Measurements from ENCODE around the gene MS4A2.
"Not testable (repeated sequence)": the region's sequence is repeated elsewhere in the genome, so short reads cannot be mapped to it uniquely, and the experiment has no call there.

The MS4A2 gene

DNA sequence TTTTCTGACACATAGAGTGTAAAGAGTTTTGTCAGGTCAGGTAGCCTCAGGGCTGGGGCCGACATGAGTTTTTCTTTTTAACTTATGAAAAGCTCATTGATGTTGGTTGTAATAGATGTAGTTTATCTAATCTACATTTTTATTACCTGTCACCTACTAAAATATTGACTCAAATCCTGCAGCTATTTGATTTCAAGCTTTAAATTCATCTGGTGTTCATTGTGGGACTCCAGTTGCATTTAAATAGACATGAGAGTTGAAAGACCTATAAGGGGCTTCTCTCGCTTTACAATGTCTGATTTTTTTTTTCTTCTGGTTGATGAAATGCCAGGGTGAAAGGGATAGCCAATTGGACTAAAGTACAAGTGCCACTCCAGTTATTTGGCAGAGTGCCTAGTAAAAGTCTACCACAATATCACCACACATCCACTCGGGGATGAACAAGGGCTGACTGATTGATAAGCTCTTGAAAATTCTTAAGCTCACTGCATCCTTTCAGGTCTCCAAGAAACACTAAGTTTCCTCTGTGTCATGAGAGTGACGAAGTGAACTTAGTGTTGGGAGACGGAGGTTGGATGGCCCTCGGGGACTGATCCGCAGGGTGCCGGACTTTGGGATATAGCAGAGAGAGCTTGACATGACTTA is 16.1 kb downstream of the MS4A2 start:
- not testable (repeated sequence) for DNase-seq

GRCh38 chr11:60108631-60109030 is 20.2 kb downstream of the MS4A2 start:
- not testable (repeated sequence) for DNase-seq

DNA sequence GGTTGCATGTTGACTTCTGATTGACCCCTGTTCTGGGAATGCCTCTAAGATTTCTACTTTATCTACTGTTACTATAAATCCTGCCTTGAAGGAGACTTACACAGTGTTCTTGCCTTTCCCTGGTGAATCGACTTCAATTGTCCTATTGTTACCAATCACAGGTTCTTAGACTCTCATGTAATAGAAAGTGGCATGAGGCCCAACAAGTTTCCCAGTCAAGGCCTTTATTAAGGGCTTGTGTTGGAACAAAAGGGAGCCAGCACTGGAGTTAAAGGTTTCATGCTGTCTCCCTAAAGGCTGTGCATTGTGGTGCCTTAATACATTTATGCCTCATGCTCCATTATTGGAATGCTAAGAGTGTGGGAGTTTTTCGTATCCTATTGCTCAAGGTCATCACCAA is 23.3 kb downstream of the MS4A2 start:
- no peak for DNase-seq

DNA sequence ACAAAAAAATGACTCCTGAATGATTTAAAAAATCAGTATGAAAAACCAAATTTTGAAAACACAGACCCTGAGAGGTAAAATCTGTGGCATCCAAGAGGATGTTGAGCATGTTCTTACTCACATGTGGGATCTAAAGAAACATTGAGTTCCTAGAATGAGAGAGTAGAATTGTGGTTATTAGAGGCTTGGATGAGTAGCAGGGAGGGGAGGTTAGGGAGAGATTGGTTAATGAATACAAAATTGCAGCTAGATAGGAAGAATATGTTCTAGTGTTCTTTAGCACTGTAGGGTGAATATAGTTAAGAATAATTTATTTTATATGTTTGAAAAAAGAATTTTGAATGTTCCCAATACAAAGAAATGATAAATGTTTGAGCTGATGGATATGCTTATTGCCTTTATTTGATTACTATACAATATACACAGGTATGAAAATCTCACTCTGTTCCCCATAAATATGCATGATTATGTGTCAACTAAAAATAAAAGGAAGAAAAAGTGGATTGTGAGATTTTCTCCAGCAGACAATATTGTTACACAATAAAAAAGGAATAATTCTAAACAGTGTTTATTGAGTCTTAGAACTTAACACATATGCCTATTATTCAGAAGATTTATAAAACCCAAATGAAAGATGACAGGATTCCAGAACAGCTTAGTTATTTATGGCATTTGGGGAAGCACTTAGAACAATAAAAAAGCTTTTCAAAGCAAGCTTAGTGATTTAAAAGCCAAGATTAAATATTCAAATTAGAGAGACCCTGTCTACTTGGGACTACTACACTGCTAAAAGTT is 28.7 kb downstream of the MS4A2 start:
- no peak for DNase-seq

DNA sequence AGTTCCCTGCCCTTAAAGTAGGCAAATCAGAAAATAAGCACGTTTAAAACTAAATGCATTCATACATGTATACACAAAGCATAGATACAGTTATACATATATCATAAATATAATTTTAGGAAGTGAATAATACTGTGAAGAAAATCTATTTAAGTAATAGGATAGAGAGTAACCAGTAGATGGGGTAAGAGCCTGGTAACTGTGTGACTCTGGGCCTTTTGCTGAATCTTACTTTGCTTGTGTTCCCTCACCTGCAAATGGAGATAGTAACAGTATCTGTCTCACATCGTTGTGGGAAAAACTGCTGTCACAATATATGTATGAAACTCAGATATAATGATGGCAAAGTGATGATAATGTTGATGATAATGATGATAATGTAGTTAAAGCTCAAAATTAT is 29.9 kb downstream of the MS4A2 start:
- no peak for DNase-seq

GRCh38 chr11:60119710-60120109 is 31.2 kb downstream of the MS4A2 start:
- DNase-seq: no peak

DNA sequence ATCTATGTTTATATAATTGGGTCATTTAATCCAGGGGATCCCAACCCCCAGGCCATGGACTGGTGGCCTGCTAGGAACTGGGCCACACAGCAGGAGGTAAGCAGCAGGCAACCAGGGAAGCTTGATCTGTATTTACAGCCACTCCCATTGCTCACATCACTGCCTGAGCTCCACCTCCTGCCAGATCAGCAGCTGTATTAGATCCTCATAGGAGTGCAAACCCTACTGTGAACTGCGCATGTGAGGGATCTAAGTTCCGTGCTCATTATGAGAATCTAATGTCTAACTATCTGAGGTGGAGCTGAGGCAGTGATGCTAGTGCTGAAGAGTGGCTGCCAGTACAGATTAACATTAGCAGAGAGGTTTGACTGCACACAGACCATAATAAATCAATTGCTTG is 32.8 kb downstream of the MS4A2 start:
- no peak for DNase-seq

DNA sequence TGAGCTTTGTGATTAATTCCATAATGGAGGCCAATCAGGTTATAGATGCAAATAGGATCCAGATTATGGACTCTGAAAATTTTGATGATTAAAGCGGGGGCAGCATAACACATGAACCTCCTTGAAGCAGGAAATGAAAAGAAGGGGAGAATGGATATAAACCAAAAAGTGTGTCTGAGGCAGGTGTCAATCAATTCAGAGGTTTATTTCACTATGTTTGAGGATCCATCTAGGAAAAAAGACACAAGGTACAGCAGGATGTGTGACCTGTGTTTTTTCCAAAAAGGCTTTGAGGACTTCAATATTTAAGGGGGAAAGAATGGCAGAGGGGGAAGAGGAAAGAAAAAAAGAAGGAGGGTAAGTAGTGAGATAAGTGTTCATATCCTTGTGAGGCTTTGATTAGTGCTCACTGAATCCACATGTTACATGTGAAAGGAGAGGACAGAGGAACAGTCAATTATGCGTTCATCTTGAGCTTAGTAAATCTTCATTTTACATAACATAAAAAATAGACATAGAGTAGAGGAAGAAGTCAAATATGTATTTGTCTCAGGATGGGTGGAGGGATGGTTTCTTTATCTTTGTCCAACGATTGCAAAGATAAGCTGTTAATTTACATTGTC is 34.1 kb downstream of the MS4A2 start:
- DNase-seq: no peak

GRCh38 chr11:60124802-60125432 is 36.5 kb downstream of the MS4A2 start:
- no peak for DNase-seq

GRCh38 chr11:60125956-60126585 is 37.6 kb downstream of the MS4A2 start:
- no peak for DNase-seq

DNA sequence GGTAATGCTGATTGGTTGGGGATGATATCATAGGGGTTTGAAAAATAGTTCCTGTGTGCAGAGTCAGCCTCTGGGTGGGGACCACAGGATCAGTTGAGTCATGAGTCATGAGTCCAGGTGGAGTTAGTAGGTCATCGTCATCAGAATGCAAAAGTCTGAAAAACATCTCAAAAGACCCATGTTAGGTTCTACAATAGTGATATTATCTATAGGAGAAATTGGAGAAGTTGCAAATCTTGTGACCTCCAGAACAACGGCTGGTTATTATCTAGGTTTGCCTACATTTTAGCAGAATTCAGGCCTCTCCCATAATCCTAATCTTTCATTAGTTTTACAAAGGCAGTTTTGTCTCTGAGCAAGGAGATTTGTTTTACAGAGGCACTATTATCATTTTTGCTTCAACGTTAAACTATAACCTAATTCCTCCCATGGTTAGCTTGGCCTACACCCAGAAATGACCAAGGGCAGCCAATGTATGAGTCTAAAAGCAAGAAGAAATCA is 38.9 kb downstream of the MS4A2 start:
- DNase-seq: no peak

- no peak for DNase-seq
Measured at GRCh38 chr11:60128376-60128775, 39.9 kb downstream of the MS4A2 start.

DNA sequence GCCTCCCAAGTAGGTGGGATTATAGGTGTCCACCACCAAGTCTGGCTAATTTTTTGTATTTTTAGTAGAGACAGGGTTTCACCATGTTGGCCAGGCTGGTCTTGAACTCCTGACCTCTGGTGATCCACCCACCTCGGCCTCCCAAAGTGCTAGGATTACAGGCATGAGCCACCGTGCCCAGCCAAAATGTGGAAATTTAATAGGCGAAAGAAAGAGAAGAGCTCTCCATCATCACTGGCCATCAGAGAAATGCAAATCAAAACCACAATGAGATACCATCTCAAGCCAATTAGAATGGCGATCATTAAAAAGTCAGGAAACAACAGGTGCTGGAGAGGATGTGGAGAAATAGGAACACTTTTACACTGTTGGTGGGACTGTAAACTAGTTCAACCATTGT is 40.4 kb downstream of the MS4A2 start:
- not testable (repeated sequence) for DNase-seq

DNA sequence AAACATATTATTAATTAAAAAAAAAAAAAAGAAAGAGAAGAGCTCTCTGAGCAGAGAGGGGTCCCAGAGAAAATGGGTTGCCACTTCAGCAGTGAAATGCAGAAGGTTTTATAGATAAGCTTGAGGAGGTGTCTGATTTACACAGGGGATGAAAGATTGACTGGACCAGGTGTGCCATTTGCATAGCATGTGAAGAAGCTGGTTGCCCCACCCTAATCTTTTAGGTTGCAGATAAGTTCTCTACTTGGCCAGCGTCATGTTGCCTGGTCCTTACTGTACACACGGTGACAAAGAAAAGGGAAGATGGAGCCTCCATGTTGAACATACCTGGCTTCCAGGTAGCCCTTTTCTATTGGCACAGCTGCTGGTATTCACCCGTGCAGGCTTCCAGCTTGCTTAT is 41.4 kb downstream of the MS4A2 start:
- no peak for DNase-seq

- DNase-seq: no peak
Measured at GRCh38 chr11:60130496-60130895, 42.0 kb downstream of the MS4A2 start.

DNA sequence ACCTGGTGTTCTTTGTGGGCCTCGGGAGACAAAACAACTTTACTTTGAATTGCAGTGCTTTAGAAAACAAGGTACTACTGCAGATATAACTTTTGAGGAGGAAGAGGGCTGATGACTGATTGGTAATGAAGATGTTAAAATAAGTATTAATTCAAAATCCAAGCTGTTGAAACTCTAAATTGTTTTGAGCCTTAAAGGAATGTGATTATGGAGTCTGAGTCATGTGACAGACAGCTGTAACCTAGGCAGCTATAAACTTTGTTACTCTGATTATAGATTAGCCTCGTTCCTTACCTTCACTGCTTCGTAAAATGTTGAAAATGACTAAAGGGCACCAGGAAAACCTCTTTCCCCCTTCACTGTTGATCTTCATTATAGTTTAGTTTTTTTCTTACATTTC is 43.4 kb downstream of the MS4A2 start:
- DNase-seq: no peak

DNA sequence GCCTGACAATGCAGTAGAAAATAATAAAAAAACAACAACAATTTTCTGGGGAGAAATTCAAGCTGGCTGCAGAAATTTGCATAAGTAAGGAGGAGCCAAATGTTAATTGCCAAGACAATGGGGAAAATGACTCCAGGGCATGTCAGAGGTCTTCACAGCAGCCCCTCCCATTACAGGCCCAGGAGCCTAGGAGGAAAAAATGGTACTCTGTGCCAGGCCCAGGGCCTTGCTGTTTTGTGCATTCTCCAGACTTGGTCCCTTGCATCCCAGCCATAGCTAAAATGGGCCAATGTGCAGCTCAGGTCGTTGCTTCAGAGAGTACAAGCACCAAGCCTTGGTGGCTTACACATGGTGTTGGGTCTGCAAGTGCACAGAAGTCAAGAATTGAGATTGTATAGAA is 45.5 kb downstream of the MS4A2 start:
- no peak for DNase-seq

DNA sequence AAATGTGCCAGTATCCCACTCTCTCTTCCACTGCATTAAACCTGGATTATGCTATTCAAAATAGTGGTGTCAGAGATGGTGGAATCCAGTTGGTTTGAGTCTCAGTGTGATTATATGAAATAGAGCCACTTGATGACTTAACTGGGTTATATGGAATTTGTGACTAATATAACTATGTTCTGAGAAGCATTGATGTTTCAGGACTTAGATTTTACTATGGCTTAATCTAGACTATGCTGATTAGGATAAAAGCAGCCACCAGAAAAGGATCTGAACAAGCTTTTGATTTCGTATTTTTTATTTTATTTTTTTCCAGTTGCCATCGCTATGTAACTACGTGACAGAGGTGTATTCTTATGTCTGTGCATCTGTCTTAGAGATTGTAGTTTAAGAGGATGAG is 55.3 kb downstream of the MS4A2 start:
- no peak for DNase-seq

GRCh38 chr11:60145677-60146076 is 57.2 kb downstream of the MS4A2 start:
- no peak for DNase-seq

All from activated CD8-positive, alpha-beta memory T cell treated with anti-CD3 and anti-CD28 coated beads for 24 hours (primary cell).